ENCODE results near the gene FHIT. TPM values are rescaled to one million over a fixed set of nuclear protein-coding genes. Genes with fewer than 3 reads are reported as not detected.

The FHIT gene
- total RNA-seq, 1 experiment from 2014 or later = 9.8 TPM

DNA sequence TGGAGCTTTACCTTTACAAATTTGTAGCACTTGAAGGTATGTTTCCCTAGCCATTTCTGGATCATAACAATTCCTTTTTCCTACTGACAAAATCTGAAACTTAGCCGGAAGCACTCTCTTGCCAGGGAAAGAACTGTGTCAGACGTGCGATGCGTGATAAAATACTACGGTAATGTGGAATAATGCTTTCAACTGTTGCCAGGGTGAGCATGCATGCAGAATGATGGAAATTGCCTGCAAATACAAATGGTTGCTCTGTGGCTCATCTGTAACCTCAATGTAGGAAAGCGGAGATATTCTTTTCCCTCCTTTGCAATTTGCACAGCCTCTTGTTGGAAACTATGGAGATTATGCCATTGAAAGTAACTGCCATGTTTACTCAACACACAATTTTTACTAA is 1464.9 kb downstream of the FHIT start:
- H3K9me2 ChIP-seq (ENCODE audit: insufficient read depth) = no peaks in the 10 kb centered on the region
- no peaks in the 10 kb centered on the region for H3K27me3 ChIP-seq (ENCODE audit: insufficient read depth, low read depth)
- CTCF ChIA-PET = no interaction called here
- intact Hi-C loops (cut with micrococcal nuclease; ENCODE audit: unreplicated experiment) = no loop called here
- H3F3A ChIP-seq (ENCODE audit: insufficient read depth, low read depth) = no peaks in the 10 kb centered on the region
- H3K4me2 ChIP-seq = no peak overlapping the region
- H3K4me3 ChIP-seq = no peak overlapping the region
- no peak for TF ChIP-seq EZH2 (IDR thresholded peaks at IDR 0.05; ENCODE audit: low read depth)
- TF ChIP-seq CTCF (conservative IDR thresholded peaks at IDR 0.05) = no peak
- no TSS peak for BruUV-seq (replicated peaks)
- H4K20me1 ChIP-seq (ENCODE audit: insufficient read depth) = no peaks in the 10 kb centered on the region
- no peaks in the 10 kb centered on the region for H3K79me2 ChIP-seq (ENCODE audit: low read depth)
- H2AFZ ChIP-seq = no peak overlapping the region
- H3K27ac ChIP-seq = no peak overlapping the region
- H3K9me3 ChIP-seq (ENCODE audit: insufficient read depth, low read depth) = no peaks in the 10 kb centered on the region
- POLR2A ChIA-PET (ENCODE audit: unreplicated experiment) = no interaction called here
- no peak for DNase-seq
- H3K36me3 ChIP-seq (ENCODE audit: low read depth) = no peaks in the 10 kb centered on the region
- H3K4me1 ChIP-seq (replicated peaks; ENCODE audit: insufficient read depth) = no peaks in the 10 kb centered on the region

DNA sequence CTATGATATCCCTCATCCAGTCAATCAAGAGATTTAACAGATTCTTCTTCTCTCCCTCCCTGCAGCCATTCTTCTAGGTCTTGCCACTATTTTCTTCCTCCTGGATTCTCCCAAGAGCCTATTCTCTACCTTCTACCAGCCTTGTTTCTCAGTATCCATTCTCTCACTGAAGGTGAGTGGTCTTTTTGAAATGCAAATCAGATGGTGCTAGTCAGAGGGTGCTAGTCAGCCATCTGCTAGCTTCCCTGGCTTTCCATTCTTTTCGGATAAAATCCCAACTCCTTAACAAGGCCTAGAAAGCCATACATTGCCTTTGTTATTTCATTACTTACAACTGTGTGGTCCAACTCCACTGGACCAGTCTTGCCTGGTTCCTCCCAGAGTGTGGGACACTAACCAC is 1467.1 kb downstream of the FHIT start:
- no peak for DNase-seq
- Histone ChIP-seq H3K27ac (no peak overlapping the region), H3K9me2 (ENCODE audit: insufficient read depth) (no peaks in the 10 kb centered on the region), H3K27me3 (ENCODE audit: insufficient read depth, low read depth) (no peaks in the 10 kb centered on the region), H3K4me2 (no peak overlapping the region), H3K4me1 (replicated peaks; ENCODE audit: insufficient read depth) (no peaks in the 10 kb centered on the region), H3K9me3 (ENCODE audit: insufficient read depth, low read depth) (no peaks in the 10 kb centered on the region), H2AFZ (no peak overlapping the region), H3F3A (ENCODE audit: insufficient read depth, low read depth) (no peaks in the 10 kb centered on the region), H3K4me3 (no peak overlapping the region), H3K79me2 (ENCODE audit: low read depth) (no peaks in the 10 kb centered on the region), H3K36me3 (ENCODE audit: low read depth) (no peaks in the 10 kb centered on the region), H4K20me1 (ENCODE audit: insufficient read depth) (no peaks in the 10 kb centered on the region)
- TF ChIP-seq EZH2 (IDR thresholded peaks at IDR 0.05; ENCODE audit: low read depth) (no peak), CTCF (conservative IDR thresholded peaks at IDR 0.05) (no peak)
- intact Hi-C loops (cut with micrococcal nuclease; ENCODE audit: unreplicated experiment) = no loop called here
- BruUV-seq (replicated peaks) = no TSS peak
- POLR2A ChIA-PET (ENCODE audit: unreplicated experiment) = no interaction called here
- CTCF ChIA-PET = no interaction called here

DNA sequence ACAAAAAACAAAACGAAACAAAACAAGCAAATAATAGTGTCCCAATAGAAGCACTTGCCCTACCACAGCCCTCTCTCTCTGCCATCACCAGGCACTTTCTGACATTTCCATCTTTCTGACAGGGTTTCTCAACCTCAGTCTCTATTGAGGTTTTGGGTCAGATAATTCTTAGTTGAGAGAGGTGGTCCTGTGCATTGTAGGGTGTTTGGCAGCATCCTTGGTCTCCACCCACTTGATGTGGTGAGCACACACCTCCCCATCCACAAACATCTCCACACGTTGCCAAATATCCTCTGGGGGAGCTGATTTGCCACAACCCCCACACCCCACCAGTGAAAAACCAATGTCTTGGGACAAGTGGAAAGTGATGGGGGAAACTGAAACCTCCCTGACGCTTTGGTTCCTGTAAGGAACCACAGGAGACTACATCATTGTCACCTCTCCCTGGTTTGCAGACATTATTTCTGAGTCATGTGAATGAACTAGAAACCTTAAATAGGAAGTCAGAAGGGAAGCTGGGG is 1467.7 kb downstream of the FHIT start:
- DNase-seq = no peak
- H3K4me2 ChIP-seq = no peak overlapping the region
- H3K36me3 ChIP-seq (ENCODE audit: low read depth) = no peaks in the 10 kb centered on the region
- POLR2A ChIA-PET (ENCODE audit: unreplicated experiment) = no interaction called here
- no peak for TF ChIP-seq EZH2 (IDR thresholded peaks at IDR 0.05; ENCODE audit: low read depth)
- TF ChIP-seq CTCF (conservative IDR thresholded peaks at IDR 0.05) = no peak
- no peaks in the 10 kb centered on the region for H3K27me3 ChIP-seq (ENCODE audit: insufficient read depth, low read depth)
- no peak overlapping the region for H3K27ac ChIP-seq
- H3K4me3 ChIP-seq = no peak overlapping the region
- H4K20me1 ChIP-seq (ENCODE audit: insufficient read depth) = no peaks in the 10 kb centered on the region
- intact Hi-C loops (cut with micrococcal nuclease; ENCODE audit: unreplicated experiment) = no loop called here
- no peaks in the 10 kb centered on the region for H3F3A ChIP-seq (ENCODE audit: insufficient read depth, low read depth)
- H2AFZ ChIP-seq = no peak overlapping the region
- BruUV-seq (replicated peaks) = no TSS peak
- no peaks in the 10 kb centered on the region for H3K79me2 ChIP-seq (ENCODE audit: low read depth)
- H3K9me3 ChIP-seq (ENCODE audit: insufficient read depth, low read depth) = no peaks in the 10 kb centered on the region
- no peaks in the 10 kb centered on the region for H3K9me2 ChIP-seq (ENCODE audit: insufficient read depth)
- no peaks in the 10 kb centered on the region for H3K4me1 ChIP-seq (replicated peaks; ENCODE audit: insufficient read depth)
- CTCF ChIA-PET = no interaction called here

All from PC-9 (cell line).